Regular cardiac myocyte (primary cell): ENCODE measurements around the gene SCO1. TPM values are rescaled to one million over a fixed set of nuclear protein-coding genes. Genes with fewer than 3 reads are reported as not detected.

Source experiments
- total RNA-seq: library from RNA; depleted of rRNA; stranded (reverse); fragments of >200 nt; gene quantifications from 2 replicates; pipeline ENCODE4 v1.2.3, GENCODE V29; 2014

SCO1 gene
- 19.4 and 23.6 TPM in 2 replicates for total RNA-seq

GRCh38 chr17:10697092-10698081 lies at the start of gene SCO1, which contains the start of gene ADPRM:
SCO1 (minus strand) TSS chr17:10697533; CDS start chr17:10697507, 26 bp downstream.
ADPRM (plus strand) TSS chr17:10697594; CDS start chr17:10704927, 7,333 bp downstream.

DNA sequence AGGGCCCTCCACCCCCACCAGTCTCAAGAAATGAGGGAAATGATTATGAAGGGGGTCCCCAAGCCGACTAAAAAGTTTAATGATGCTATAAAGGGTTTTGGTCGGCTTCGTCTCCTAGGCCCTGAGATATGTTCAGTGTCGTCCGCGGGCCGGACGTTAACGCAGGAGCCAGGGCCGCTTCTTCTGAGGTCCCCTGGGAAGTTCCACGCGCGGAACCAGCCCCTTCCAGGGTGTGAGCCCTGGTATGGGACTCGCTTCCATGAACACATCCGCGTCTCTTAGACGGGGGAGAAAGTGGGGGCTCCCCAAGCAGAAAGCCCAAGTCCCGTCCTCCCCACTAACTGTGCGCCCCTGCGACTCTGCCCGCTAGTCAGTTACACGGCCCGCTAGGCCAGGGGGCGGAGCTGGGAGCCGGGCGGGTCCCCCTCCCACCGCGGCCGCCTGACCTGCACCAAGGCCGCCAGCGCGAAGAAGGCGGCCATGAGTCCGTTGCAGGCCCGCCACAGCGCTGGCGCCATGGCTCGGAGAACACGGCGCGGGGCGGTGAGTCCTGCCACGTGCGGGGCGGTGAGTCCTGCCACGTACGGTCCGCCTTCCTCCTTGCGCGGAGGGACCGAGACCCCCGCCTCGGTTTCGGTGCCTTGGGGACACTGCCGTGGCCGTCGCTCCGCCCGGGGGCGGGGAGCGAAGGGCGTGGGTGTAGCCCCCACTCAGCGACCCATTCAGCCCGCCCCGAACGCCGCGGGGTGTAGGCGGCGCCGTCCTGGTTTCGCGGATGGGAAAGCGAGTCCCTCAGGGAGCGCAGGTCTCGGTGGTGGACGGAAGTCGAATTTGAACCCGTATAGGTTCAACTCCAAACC lies 32.2 kb upstream of the SCO1 start, which contains the start of gene TMEM220:
TMEM220 (minus strand) TSS at position 690 of the 860 bp plus-strand sequence; CDS start at position 518, 172 bp downstream.

GRCh38 chr17:10657148-10657547 lies 40.2 kb downstream of the SCO1 start, which contains the start of gene MYH3:
MYH3 (minus strand) TSS chr17:10657309; CDS start chr17:10655064, 2,245 bp downstream.

Other genes starting within 250 kb of the SCO1 start
- not detected in 2 replicates for gene MYH4, start 228.0 kb downstream of the SCO1 start, total RNA-seq
- gene MYH1, start 179.0 kb downstream of the SCO1 start, total RNA-seq = not detected in 2 replicates
- not detected in 2 replicates for gene MYH2, start 147.9 kb downstream of the SCO1 start, total RNA-seq
- gene MYH3, start 40.2 kb downstream of the SCO1 start, total RNA-seq = 0.38 and 0.85 TPM in 2 replicates
- 9.8 and 18.9 TPM in 2 replicates for gene ADPRM, start 61 bp upstream of the SCO1 start, total RNA-seq
- 1.1 and 2.5 TPM in 2 replicates for gene TMEM220, start 32.5 kb upstream of the SCO1 start, total RNA-seq
- not detected in 2 replicates for gene TMEM238L, start 106.6 kb upstream of the SCO1 start, total RNA-seq
- not detected in 2 replicates for gene PIRT, start 140.6 kb upstream of the SCO1 start, total RNA-seq